Measurements from ENCODE around the gene SZT2.

Gene SZT2

GRCh38 chr1:43426221-43426620 is 36.5 kb downstream of the SZT2 start:
- DNase-seq: no peak

- DNase-seq: no peak
Measured at GRCh38 chr1:43427524-43427923, 37.8 kb downstream of the SZT2 start.

- DNase-seq: no peak
Measured at GRCh38 chr1:43427941-43428340, 38.2 kb downstream of the SZT2 start.

GRCh38 chr1:43430831-43431230 is 41.1 kb downstream of the SZT2 start:
- no peak for DNase-seq

- DNase-seq: no peak
Measured at GRCh38 chr1:43431676-43432075, 42.0 kb downstream of the SZT2 start.

- DNase-seq: no peak
Measured at GRCh38 chr1:43432171-43432860, 42.6 kb downstream of the SZT2 start.

- no peak for DNase-seq
Measured at GRCh38 chr1:43432907-43433306, 43.2 kb downstream of the SZT2 start.

- no peak for DNase-seq
Measured at GRCh38 chr1:43434256-43434655, 44.6 kb downstream of the SZT2 start.

- no peak for DNase-seq
Measured at GRCh38 chr1:43435146-43436145, 45.7 kb downstream of the SZT2 start.

- DNase-seq: no peak
Measured at GRCh38 chr1:43436371-43436770, 46.7 kb downstream of the SZT2 start.

- no peak for DNase-seq
Measured at GRCh38 chr1:43437031-43437973, 47.6 kb downstream of the SZT2 start.

- DNase-seq: no peak
Measured at GRCh38 chr1:43438006-43438405, 48.3 kb downstream of the SZT2 start.

- DNase-seq: no peak
Measured at GRCh38 chr1:43438576-43438952, 48.9 kb downstream of the SZT2 start.

- no peak for DNase-seq
Measured at GRCh38 chr1:43438953-43439581, 49.4 kb downstream of the SZT2 start.

GRCh38 chr1:43439781-43440180 is 50.1 kb downstream of the SZT2 start:
- no peak for DNase-seq

GRCh38 chr1:43440358-43440757 is 50.7 kb downstream of the SZT2 start:
- DNase-seq: no peak

- no peak for DNase-seq
Measured at GRCh38 chr1:43441166-43441893, 51.6 kb downstream of the SZT2 start.

GRCh38 chr1:43441894-43442637 is 52.4 kb downstream of the SZT2 start:
- no peak for DNase-seq

GRCh38 chr1:43442756-43443155 is 53.1 kb downstream of the SZT2 start:
- DNase-seq: no peak

- DNase-seq: no peak
Measured at GRCh38 chr1:43443197-43443946, 53.7 kb downstream of the SZT2 start.

Measured in AML-193 (cell line).